Endothelial cell of umbilical vein (primary cell): ENCODE results near the gene LRFN5. TPM values are rescaled to one million over a fixed set of nuclear protein-coding genes. Genes with fewer than 3 reads are reported as not detected.

Source experiments
- BruUV-seq: library from RNA; stranded (reverse); fragments of 400-500 nt; replicated peaks from 2 replicates; lab custom pipeline; 2021; lab: Mats Ljungman, UMichigan
- CTCF ChIA-PET: fragments of 300-600, 350-600 bp; sonication (Branson Sonifier 250); formaldehyde crosslinking; loops from one replicate; lab custom pipeline; 2021; ENCODE audit warnings: antibody characterized with exemption, inconsistent platforms; lab: Charles Lee
- POLR2A ChIA-PET: fragments of 300-600, 350-600 bp; sonication (Branson Sonifier 250); formaldehyde crosslinking; loops from one replicate; lab custom pipeline; 2021; ENCODE audit warnings: antibody characterized with exemption, inconsistent platforms; lab: Charles Lee
- DNase-seq: peaks from one replicate; pipeline ENCODE4 v3.0.0-alpha.2; 2011; ENCODE audit warnings: low read depth, low spot score
- FAIRE-seq: peaks from 2 replicates; lab custom pipeline; 2011; peaks lifted over from hg19 to GRCh38; lab: Jason Lieb, UNC
- H2AFZ ChIP-seq: 2 replicates; pipeline ENCODE4 v1.6.0; 2012; ENCODE audit warnings: low read depth, low read length, control low read depth, inconsistent platforms
- H3K27ac ChIP-seq: 2 replicates; pipeline ENCODE4 v1.5.1; 2011; ENCODE audit warnings: low read depth, mild to moderate bottlenecking, control low read depth, low read length, moderate library complexity; ENCODE audit not compliant: insufficient read depth
- H3K27me3 ChIP-seq, 2 experiments: 2 replicates each; pipeline versions ENCODE4 v1.6.0 to v1.6.1; 2011; ENCODE audit warnings: low read length in 2 of 2, mixed read lengths in 1 of 2; ENCODE audit not compliant: control insufficient read depth in 2 of 2, insufficient read depth in 2 of 2
- H3K36me3 ChIP-seq, 2 experiments: 2 replicates in 1 of 2; 3 replicates in 1 of 2; pipeline ENCODE4 v1.5.1; 2011; ENCODE audit warnings: low read length in 2 of 2, mild to moderate bottlenecking in 1 of 2, moderate library complexity in 1 of 2; ENCODE audit not compliant: control insufficient read depth in 2 of 2, insufficient read depth in 2 of 2; ENCODE audit errors: extremely low read depth in 1 of 2
- H3K4me1 ChIP-seq: 3 replicates; pipeline ENCODE4 v1.5.1; 2011; ENCODE audit warnings: mild to moderate bottlenecking, low read length; ENCODE audit not compliant: control insufficient read depth, insufficient read depth; ENCODE audit errors: extremely low read depth
- H3K4me2 ChIP-seq: 2 replicates; pipeline ENCODE4 v1.6.1; 2011; ENCODE audit warnings: low read length, control low read depth, mixed read lengths; ENCODE audit not compliant: insufficient read depth
- H3K4me3 ChIP-seq, 3 experiments: fragments of 200-600 bp in 1 of 3; sonication (generic), shearing (Covaris generic) in 1 of 3; replicated peaks in 1 of 3; 2 replicates each; pipeline ENCODE4 v1.5.1; 2011 to 2016; ENCODE audit warnings: control low read depth in 3 of 3, low read length in 3 of 3, mild to moderate bottlenecking in 2 of 3, inconsistent platforms in 1 of 3, low read depth in 1 of 3, moderate library complexity in 1 of 3; ENCODE audit not compliant: insufficient read depth in 1 of 3
- H3K79me2 ChIP-seq: 2 replicates; pipeline ENCODE4 v1.6.0; 2012; ENCODE audit warnings: low read length, inconsistent platforms; ENCODE audit not compliant: control insufficient read depth, insufficient read depth
- H3K9ac ChIP-seq: replicated peaks from 2 replicates; pipeline ENCODE3; 2011; ENCODE audit warnings: low read length, control low read depth; ENCODE audit not compliant: insufficient read depth; ENCODE audit errors: extremely low read depth
- H3K9me1 ChIP-seq: replicated peaks from 3 replicates; pipeline ENCODE4 v1.6.0; 2011; ENCODE audit warnings: mild to moderate bottlenecking, low read length; ENCODE audit not compliant: control insufficient read depth, insufficient read depth; ENCODE audit errors: extremely low read depth
- H3K9me3 ChIP-seq: replicated peaks from 2 replicates; pipeline ENCODE4 v1.5.1; 2012; ENCODE audit warnings: low read length, inconsistent platforms; ENCODE audit not compliant: control insufficient read depth, insufficient read depth
- H4K20me1 ChIP-seq: replicated peaks from 2 replicates; pipeline ENCODE3; 2011; ENCODE audit warnings: mild to moderate bottlenecking, low read length; ENCODE audit not compliant: control insufficient read depth, insufficient read depth; ENCODE audit errors: extremely low read depth
- CTCF ChIP-seq, 2 donors: IDR thresholded peaks; 1 replicate in 1 of 2; 2 replicates in 1 of 2; pipeline ENCODE4 v1.5.1; 2011; ENCODE audit warnings: low read length in 2 of 2, mild to moderate bottlenecking in 2 of 2, moderate library complexity in 2 of 2, control low read depth in 1 of 2, inconsistent platforms in 1 of 2, low read depth in 1 of 2; ENCODE audit not compliant: insufficient read depth in 1 of 2; ENCODE audit errors: extremely low read depth in 1 of 2
- EZH2 ChIP-seq: IDR thresholded peaks from 2 replicates; pipeline ENCODE4 v1.6.1; 2012; ENCODE audit warnings: borderline replicate concordance, low read depth, mild to moderate bottlenecking, moderate library complexity, low read length, inconsistent platforms; ENCODE audit not compliant: severe bottlenecking
- FOS ChIP-seq: IDR thresholded peaks from 2 replicates; pipeline ENCODE4 v1.6.1; 2011; ENCODE audit warnings: mild to moderate bottlenecking, low read length, moderate library complexity, borderline replicate concordance; ENCODE audit not compliant: insufficient read depth
- GATA2 ChIP-seq: IDR thresholded peaks from 2 replicates; pipeline ENCODE4 v1.7.0; 2011; ENCODE audit warnings: low read depth, mild to moderate bottlenecking, moderate library complexity, mixed read lengths, low read length; ENCODE audit not compliant: insufficient read length, insufficient read depth
- JUN ChIP-seq: IDR thresholded peaks from 2 replicates; pipeline ENCODE4 v1.6.1; 2011; ENCODE audit warnings: borderline replicate concordance, low read depth; ENCODE audit not compliant: insufficient read length, insufficient read depth
- MYC ChIP-seq: IDR thresholded peaks from one replicate; pipeline ENCODE4 v1.6.1; 2011; ENCODE audit warnings: mild to moderate bottlenecking, low read depth, low read length
- POLR2A ChIP-seq: IDR thresholded peaks from 2 replicates; pipeline ENCODE4 v1.6.1; 2012; ENCODE audit warnings: low read depth, mild to moderate bottlenecking, control low read depth, low read length
- POLR2AphosphoS5 ChIP-seq: IDR thresholded peaks from 2 replicates; pipeline ENCODE4 v1.6.1; 2012; ENCODE audit warnings: low read depth, mild to moderate bottlenecking, control low read depth, low read length, moderate library complexity; ENCODE audit not compliant: insufficient read depth
- dilution Hi-C: fragments of 300-500 bp; cut with MboI; formaldehyde crosslinking; loops from one replicate; pipeline ENCODE4 v1.15.0; 2019; ENCODE audit warnings: low sequenced_read_pairs; ENCODE audit not compliant: extremely low pct_ligation_motif_present
- intact Hi-C: fragments of 100-400 bp; cut with micrococcal nuclease; formaldehyde crosslinking; loops from one replicate; pipeline ENCODE4 v1.10.0; 2022
- polyA plus RNA-seq, 4 experiments: library from polyadenylated mRNA; depleted of rRNA in 3 of 4; stranded (reverse) in 3 of 4; unstranded in 1 of 4; fragments of >200 nt; gene quantifications; 2 replicates each; pipeline versions ENCODE4 v1.2.1 to v1.2.3, GENCODE V29; 2011 to 2012; ENCODE audit warnings: missing spikeins in 1 of 4
- total RNA-seq: library from RNA; stranded (reverse); gene quantifications from 2 replicates; pipeline ENCODE4 v1.2.3, GENCODE V29; 2021
- TF ChIP-seq, protein P1 (sequence below): IDR thresholded peaks from 2 replicates; pipeline ENCODE4 v1.6.1; 2011; ENCODE audit not compliant: insufficient read depth, insufficient read length

LRFN5 gene
- total and polyA plus RNA-seq, 2 donors (not counting 3 experiments of a cell fraction or from before 2014, with no cell fraction given): not detected

GRCh38 chr14:41891624-41892023 is 284.9 kb downstream of the LRFN5 start:
- no peak for FAIRE-seq
- CTCF ChIA-PET: no interaction called here
- intact Hi-C loops (no loop called here), dilution Hi-C loops (no loop called here)
- Histone ChIP-seq H3K9me1 (no peaks in the 10 kb centered on the region), H3K4me2 (no peak overlapping the region), H4K20me1 (no peaks in the 10 kb centered on the region), H3K9me3 (no peaks in the 10 kb centered on the region), H3K36me3 (no peaks in the 10 kb centered on the region), H3K9ac (no peak overlapping the region), H3K79me2 (no peaks in the 10 kb centered on the region), H2AFZ (no peak overlapping the region), H3K4me1 (no peaks in the 10 kb centered on the region), H3K27ac (no peak overlapping the region), H3K4me3 (no peak overlapping the region), H3K27me3 (no peaks in the 10 kb centered on the region)
- DNase-seq: no peak
- BruUV-seq: no TSS peak
- POLR2A ChIA-PET: no interaction called here
- TF ChIP-seq EZH2: no peak
- TF ChIP-seq JUN: no peak
- no peak for TF ChIP-seq POLR2A
- no peak for TF ChIP-seq POLR2AphosphoS5
- TF ChIP-seq MYC: no peak
- TF ChIP-seq CTCF (IDR thresholded peaks at IDR 0.05; ENCODE audit: extremely low read depth in 1 of 2, insufficient read depth in 1 of 2, low read depth in 1 of 2, low read length in 2 of 2): no peak
- no peak for TF ChIP-seq GATA2
- TF ChIP-seq FOS: no peak
- TF ChIP-seq, protein P1, sequence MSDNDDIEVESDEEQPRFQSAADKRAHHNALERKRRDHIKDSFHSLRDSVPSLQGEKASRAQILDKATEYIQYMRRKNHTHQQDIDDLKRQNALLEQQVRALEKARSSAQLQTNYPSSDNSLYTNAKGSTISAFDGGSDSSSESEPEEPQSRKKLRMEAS: no peak
